OCI-LY1 (cell line): ENCODE measurements around the gene CDK9.

Experiments
- CTCF ChIP-seq: fragments of 200-600 bp; sonication (generic), shearing (Covaris generic); IDR thresholded peaks from 2 replicates; pipeline ENCODE4 v1.5.1; 2017; ENCODE audit warnings: mild to moderate bottlenecking, antibody characterized with exemption, low read length, moderate library complexity, mixed read lengths
- EZH2 ChIP-seq: fragments of 200-600 bp; sonication (generic), shearing (Covaris generic); IDR thresholded peaks from 2 replicates; pipeline ENCODE4 v1.8.0; 2017; ENCODE audit warnings: borderline replicate concordance, mixed run types, mild to moderate bottlenecking, antibody characterized with exemption, low read length, moderate library complexity, mixed read lengths

- TF ChIP-seq CTCF (no peak), EZH2 (no peak)
These were observed 6.5 kb upstream of the CDK9 start for GRCh38 chr9:127779136-127779981.
